HUES48 (cell line): ENCODE measurements around the gene DIP2C.
"Not testable (repeated sequence)": the region's sequence is repeated elsewhere in the genome, so short reads cannot be mapped to it uniquely, and the experiment has no call there.

Source experiments
- H3K27ac ChIP-seq: one replicate; pipeline ENCODE4 v1.7.0; 2013; ENCODE audit warnings: low read depth, low read length, inconsistent platforms
- H3K27me3 ChIP-seq: 2 replicates; pipeline ENCODE4 v1.6.1; 2013; ENCODE audit warnings: mild to moderate bottlenecking, low read length; ENCODE audit not compliant: control insufficient read depth, insufficient read depth
- H3K36me3 ChIP-seq: 2 replicates; pipeline ENCODE4 v1.6.1; 2013; ENCODE audit warnings: low read length; ENCODE audit not compliant: control insufficient read depth, insufficient read depth
- H3K4me1 ChIP-seq: 2 replicates; pipeline ENCODE4 v1.6.1; 2013; ENCODE audit warnings: mild to moderate bottlenecking, low read length; ENCODE audit not compliant: control insufficient read depth, insufficient read depth
- H3K4me3 ChIP-seq: 2 replicates; pipeline ENCODE4 v1.5.1; 2013; ENCODE audit warnings: mild to moderate bottlenecking, low read depth, low read length
- H3K9ac ChIP-seq: 2 replicates; pipeline ENCODE4 v1.6.1; 2013; ENCODE audit warnings: mild to moderate bottlenecking, low read depth, low read length, moderate library complexity
- H3K9me3 ChIP-seq: 2 replicates; pipeline ENCODE4 v1.6.1; 2013; ENCODE audit warnings: low read length; ENCODE audit not compliant: control insufficient read depth, insufficient read depth

The DIP2C gene

DNA sequence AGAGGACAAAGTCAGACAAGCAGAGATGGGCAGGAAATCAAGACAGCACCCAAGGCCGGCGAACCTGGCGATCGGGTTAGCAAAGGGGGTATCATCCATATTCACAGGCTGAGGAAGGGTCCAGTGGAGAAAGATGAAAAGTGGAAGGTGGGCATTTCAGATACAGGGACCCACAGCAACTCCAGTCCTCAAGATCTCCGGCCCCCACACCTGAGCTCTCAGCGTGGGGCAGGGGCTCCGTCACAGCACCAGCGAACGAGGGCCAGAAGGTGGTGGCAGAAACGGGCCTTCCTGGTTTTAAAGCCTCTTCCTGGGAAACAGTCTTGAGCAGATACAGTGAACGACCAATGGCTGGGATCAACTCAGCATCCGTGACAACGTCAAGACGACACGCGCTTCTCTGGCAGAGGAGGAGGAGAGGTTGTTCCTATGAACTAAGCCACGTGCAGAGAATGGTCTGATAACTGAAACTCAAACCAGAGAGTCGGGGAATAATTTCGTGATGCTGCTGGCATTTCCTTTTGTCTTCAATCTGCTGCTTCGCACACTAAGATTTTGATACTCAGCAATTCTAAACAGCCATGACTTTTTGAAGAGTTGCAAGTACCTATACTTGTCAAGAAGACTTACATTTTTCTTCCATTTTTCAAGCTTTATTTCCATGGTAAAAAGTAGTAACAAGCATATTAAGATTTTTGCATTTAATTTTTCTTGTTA, 334.4 kb downstream of the DIP2C start:
- Histone ChIP-seq H3K4me1 (no peaks in the 10 kb centered on the region), H3K27me3 (no peaks in the 10 kb centered on the region), H3K9me3 (no peaks in the 10 kb centered on the region), H3K9ac (no peak overlapping the region), H3K36me3 (peaks cover 12% of the 10 kb centered on the region), H3K27ac (no peak overlapping the region), H3K4me3 (no peak overlapping the region)

DNA sequence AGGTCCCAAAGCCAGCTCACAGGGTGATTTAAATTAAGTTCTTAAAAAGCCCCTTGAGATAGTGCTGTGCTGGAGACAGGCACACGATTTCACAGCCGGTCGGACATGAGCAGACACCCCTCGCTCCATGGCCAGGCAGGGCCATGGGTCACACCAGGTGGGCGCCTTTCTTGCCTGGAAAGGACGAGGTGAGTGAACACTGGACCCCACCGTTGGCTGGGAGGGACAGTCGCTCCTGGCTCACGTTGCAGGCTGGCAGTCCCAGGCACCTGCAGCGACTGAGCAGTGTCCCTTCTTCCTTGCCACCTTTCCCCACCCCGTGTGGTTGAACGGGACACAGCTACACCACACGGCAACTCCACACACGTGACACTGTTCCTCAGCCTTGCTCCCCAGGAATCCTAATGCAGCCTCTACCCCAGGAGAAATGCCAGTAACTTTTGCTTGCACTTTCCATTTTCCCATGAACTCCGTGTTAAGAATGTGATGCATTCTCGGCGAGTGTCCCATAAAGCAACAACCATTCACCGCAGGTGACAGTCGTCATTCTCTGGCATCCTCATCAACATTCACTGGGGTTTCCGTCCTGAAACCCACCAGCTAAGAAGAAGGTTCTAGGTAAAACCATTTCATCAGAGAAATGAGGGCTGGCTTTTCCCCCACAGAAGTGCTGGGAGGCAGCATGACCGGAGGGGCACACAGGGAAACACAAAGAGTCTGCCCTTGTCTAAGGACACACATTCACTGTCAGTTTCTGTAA, 336.8 kb downstream of the DIP2C start:
- Histone ChIP-seq H3K4me1 (no peaks in the 10 kb centered on the region), H3K4me3 (no peak overlapping the region), H3K27ac (no peak overlapping the region), H3K27me3 (no peaks in the 10 kb centered on the region), H3K9ac (no peak overlapping the region), H3K36me3 (peaks cover 12% of the 10 kb centered on the region), H3K9me3 (no peaks in the 10 kb centered on the region)

DNA sequence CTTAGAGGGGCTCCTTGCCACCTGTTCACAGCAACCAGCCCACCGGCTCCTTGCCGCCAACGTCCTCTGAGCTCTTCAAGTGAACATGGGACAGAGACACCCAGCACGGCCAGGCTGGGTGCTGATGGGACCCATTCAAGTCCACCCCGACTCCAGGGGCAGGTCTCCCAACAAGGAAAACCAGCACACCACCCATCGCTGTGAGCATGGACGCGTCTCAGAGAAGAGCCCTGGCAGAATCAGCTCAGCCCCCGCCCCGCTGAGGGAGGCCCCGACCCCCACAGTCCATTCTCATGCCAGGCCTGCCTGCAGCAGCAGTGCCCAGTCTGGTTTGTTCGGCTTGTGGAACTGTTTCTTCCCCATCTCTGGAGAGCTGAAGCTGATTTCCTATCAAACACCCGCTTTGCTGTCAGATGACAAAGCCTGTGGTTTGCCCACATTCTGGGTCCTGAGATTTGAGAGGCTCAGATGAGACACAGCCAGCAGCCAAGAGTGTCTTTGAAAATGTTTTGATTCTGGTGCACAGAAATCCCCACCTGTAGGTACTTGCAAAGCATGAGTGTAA, 337.6 kb downstream of the DIP2C start:
- no peaks in the 10 kb centered on the region for H3K27me3 ChIP-seq
- no peaks in the 10 kb centered on the region for H3K4me1 ChIP-seq
- H3K4me3 ChIP-seq: no peak overlapping the region
- H3K9ac ChIP-seq: no peak overlapping the region
- H3K27ac ChIP-seq: no peak overlapping the region
- peaks cover 12% of the 10 kb centered on the region for H3K36me3 ChIP-seq
- no peaks in the 10 kb centered on the region for H3K9me3 ChIP-seq

DNA sequence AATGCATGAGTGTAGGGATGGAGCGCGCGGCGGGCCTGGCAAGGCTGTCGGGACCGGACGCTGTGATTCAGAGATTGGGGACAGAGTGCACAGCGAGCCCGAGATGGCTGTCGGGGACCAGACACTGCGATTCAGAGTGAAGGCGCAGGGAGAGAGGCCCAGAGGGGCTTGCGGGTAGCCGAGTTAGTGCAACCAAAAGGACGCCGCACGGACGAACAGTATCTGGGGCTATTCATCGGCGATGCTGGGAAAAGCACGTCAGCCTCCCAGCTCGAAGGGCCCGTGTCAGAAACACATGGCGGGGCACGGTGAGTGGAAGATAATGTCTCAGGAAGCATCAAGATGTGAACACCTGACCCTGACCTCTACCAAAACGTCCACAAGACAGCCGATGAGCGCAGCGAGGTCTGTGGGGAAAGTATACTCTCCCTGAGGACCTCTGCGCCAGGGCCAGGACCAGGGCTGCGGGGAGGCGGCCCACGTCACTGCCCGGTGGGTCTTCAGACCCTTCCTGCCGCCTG, 338.4 kb downstream of the DIP2C start:
- Histone ChIP-seq H3K36me3 (peaks cover 8% of the 10 kb centered on the region; the same call in 1 of the 2 replicates), H3K9me3 (no peaks in the 10 kb centered on the region), H3K27me3 (no peaks in the 10 kb centered on the region), H3K4me1 (no peaks in the 10 kb centered on the region), H3K27ac (no peak overlapping the region), H3K9ac (no peak overlapping the region), H3K4me3 (no peak overlapping the region)

DNA sequence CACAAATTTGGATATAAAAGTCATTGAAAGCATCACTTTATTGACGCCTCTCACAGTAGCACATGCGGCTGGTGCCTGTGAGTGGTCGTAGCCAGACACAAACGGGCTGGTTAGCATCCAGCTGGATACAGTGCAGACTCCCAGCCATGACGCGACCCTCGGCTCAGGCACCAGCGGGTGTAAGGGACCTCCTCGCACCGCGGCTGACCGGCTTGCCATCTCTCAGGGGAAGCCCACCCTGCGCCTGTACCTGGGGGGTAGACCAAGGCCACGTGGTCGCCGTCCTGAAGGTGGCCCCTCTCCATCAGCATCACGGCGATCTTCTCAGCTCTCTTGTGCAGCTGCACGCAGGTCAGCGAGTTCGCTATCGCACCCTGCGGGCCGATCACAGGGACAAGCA, 340.4 kb downstream of the DIP2C start:
- H3K36me3 ChIP-seq: peaks cover 3% of the 10 kb centered on the region; the same call in 1 of the 2 replicates
- H3K27me3 ChIP-seq: no peaks in the 10 kb centered on the region

DNA sequence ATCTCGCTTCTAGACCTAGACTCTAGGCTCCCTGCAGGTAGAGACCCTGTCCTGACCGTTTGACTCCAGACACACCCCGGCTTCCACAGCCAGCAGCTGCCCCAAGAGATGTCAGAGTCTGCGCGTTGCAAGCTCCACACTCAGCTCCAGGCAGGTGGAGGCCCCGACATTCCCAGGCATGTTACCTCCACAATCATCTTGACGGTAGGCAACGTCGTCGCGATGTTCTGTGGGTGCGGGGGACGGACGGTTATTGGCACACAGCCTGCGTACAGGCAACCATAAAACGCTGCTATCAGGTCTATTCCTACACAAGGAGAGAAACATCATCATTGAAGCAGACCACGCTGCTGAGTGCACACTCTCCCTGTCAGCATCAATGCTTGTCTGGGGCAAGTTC, 341.0 kb downstream of the DIP2C start:
- Histone ChIP-seq H3K4me1 (no peaks in the 10 kb centered on the region), H3K36me3 (peaks cover 3% of the 10 kb centered on the region; the same call in 1 of the 2 replicates), H3K27ac (no peak overlapping the region), H3K4me3 (no peak overlapping the region), H3K9ac (no peak overlapping the region), H3K27me3 (no peaks in the 10 kb centered on the region), H3K9me3 (no peaks in the 10 kb centered on the region)

More for the DNA sequence above, 340.4 kb downstream of the DIP2C start:
- H3K27ac ChIP-seq: no peak overlapping the region
- H3K4me3 ChIP-seq: no peak overlapping the region
- no peaks in the 10 kb centered on the region for H3K4me1 ChIP-seq
- no peaks in the 10 kb centered on the region for H3K9me3 ChIP-seq
- H3K9ac ChIP-seq: no peak overlapping the region

DNA sequence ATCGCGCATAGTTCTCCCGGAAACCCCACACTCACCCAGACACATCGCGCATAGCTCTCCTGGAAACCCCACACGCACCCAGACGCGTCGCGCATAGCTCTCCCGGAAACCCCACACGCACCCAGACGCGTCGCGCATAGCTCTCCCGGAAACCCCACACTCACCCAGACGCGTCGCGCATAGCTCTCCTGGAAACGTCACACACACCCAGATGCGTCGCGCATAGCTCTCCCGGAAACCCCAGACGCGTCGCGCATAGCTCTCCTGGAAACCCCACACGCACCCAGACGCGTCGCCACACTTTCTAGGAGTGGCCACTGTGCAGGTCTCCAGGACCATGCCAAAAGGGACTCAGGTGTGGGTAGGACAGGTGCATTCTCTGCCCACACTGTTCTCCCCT, 341.7 kb downstream of the DIP2C start:
- not testable (repeated sequence) for H3K4me3 ChIP-seq, H3K9ac ChIP-seq, H3K36me3 ChIP-seq, H3K27ac ChIP-seq, H3K27me3 ChIP-seq, H3K9me3 ChIP-seq, H3K4me1 ChIP-seq

DNA sequence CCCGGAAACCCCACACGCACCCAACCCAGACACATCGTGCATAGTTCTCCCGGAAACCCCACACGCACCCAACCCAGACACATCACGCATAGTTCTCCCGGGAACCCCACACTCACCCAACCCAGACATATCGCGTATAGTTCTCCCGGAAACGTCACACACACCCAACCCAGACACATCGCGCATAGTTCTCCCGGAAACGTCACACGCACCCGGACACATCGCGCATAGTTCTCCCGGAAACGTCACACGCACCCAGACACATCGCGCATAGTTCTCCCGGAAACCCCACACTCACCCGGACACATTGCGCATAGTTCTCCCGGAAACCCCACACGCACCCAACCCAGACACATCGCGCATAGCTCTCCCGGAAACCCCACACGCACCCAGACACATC, 342.3 kb downstream of the DIP2C start:
- not testable (repeated sequence) for H3K27me3 ChIP-seq, H3K4me1 ChIP-seq, H3K9ac ChIP-seq, H3K9me3 ChIP-seq, H3K4me3 ChIP-seq, H3K27ac ChIP-seq, H3K36me3 ChIP-seq

DNA sequence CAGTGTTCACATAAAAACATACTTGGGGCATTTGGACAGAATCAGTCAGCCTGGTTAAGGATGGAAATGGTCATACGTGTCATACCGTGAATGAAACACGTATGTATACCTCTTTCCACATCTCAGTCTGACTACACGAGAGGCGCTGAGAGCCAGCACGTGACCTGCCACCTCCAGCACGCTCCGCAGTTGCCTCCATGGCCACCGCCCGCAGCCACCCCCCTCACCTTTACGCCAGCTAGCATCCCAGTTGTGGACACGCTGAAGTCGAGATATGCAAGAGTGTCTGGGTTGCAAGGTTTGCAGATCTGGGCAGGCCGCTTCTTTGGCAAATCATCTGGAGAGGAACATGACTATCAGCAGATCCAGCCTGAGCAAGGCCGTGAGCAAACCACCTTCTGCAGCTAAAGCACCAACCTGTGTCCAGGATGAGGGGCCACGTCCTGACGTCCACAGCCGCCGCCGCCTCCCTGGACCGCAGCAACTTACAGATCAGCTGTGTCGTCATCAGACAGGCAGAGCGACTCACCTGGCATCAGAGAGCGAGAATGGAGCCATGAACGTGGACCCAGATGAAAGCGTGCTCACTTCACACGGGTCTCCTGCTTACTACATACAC, 344.8 kb downstream of the DIP2C start:
- H3K27ac ChIP-seq: no peak overlapping the region
- H3K9me3 ChIP-seq: no peaks in the 10 kb centered on the region
- H3K9ac ChIP-seq: no peak overlapping the region
- H3K4me3 ChIP-seq: no peak overlapping the region
- no peaks in the 10 kb centered on the region for H3K4me1 ChIP-seq
- peaks cover 10% of the 10 kb centered on the region for H3K36me3 ChIP-seq
- no peaks in the 10 kb centered on the region for H3K27me3 ChIP-seq

DNA sequence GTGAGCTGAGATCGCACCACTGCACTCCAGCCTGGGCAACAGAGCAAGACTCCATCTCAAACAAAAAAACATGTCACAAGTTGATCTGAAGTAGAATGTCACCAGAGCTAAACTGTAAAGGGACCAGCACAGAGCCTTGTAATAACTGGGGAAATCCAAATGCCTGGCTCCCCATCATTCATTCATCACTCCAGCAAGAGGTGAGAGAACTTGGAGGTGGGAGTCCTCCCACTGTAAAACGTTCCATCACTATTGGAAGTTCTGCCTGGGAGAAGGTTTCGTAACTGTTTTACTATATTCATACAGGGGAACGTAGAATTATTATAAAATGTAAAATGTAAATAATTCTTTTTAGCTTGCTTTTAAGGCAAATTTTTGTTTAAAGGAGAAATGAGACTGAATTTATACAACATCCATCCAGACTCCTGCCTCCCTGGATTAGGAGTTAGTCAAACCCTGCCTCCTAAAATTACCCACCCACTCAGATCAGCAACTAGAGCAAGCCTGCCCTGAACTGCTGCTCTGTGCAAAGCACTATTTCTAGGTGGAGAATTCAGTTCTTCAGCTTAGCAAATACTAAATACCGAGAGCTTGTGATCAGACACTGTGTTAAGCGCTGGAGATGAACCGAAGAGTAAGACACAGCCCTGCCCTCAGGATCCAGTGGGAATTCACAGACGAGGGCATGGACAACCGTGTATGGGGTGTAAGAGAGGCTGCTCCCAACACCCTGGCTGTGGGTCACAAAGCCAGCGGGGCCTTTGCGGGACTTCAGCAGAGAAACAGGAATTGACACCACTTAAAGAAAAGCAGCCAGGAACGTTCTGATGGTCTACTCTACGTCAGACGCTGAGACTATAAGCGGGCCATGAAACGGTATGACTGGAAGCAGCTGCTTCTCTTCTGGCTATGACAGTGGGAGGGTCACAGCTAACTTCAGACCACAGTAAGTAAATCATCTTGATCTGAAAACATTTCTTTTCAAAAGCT, 345.9 kb downstream of the DIP2C start:
- H3K27me3 ChIP-seq: no peaks in the 10 kb centered on the region
- H3K27ac ChIP-seq: no peak overlapping the region
- no peak overlapping the region for H3K4me3 ChIP-seq
- H3K4me1 ChIP-seq: no peaks in the 10 kb centered on the region
- peaks cover 14% of the 10 kb centered on the region for H3K36me3 ChIP-seq
- H3K9ac ChIP-seq: no peak overlapping the region
- no peaks in the 10 kb centered on the region for H3K9me3 ChIP-seq
